ENCODE results near the gene ESRP2. TPM values are rescaled to one million over a fixed set of nuclear protein-coding genes. Genes with fewer than 3 reads are reported as not detected.

The ESRP2 gene
- total and polyA plus RNA-seq, 7 donors = under 0.01 to 50.0 (median 12.1) TPM; not detected in 1

DNA sequence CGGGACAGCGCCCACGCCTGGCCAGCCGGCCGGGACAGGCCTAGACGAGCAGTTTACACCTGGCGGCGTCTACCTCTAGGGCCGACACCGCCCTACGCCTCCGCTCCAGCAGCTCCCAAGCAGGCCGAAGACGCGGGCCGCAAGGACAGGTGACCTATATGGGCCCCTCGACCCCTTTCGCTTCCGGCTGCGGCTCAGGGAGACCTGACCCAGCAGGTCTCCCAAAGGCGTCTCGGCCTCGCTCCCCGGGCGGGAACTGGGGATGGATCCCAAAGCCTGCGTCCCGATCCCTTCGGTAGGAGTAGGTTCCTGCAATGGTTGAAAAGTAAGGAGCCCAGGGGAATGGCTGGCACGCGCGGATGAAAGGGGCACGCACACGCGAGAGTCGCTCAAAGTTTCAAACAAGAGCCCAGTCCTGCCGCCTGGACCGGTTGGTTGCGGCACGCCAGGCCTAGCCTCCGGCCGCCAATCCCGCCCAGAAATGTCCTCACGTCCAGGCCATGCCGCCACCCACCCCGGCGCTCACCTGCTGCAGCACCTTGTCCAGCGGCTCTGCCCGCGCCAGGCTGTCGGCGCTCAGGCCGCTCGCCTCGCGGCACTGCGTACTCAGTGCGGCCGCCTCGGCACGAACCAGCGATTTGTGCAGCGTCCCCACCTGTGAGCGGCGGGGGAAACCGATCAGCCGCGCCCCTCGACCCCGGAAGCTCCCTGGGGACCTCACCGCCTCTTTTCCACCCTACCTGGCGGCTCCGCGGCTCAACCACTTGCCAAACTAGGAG is 630 bp downstream of the ESRP2 start:
- intact Hi-C loops (cut with DNase I) = no loop called here
- DNase-seq = peak; percentile 72

GRCh38 chr16:68234188-68235107 is 1.5 kb downstream of the ESRP2 start:
- peaks cover 0 to 28% (median 26%) of the 10 kb centered on the region in 4 donors for H3K4me1 ChIP-seq
- H3K9me3 ChIP-seq = no peaks in the 10 kb centered on the region
- 11 to 56% methylated on average over 13 of the region's 13 CpGs for WGBS, 2 donors
- H3K4me3 ChIP-seq = no peak overlapping the region
- peak overlapping the region in 2 of 4 donors; percentile 4 to 74 for H3K27ac ChIP-seq
- TF ChIP-seq POLR2AphosphoS5 (IDR thresholded peaks at IDR 0.05) = peak in 1 of 4 donors; percentile 32
- TF ChIP-seq POLR2A (IDR thresholded peaks at IDR 0.05) = no peak
- intact Hi-C loops (cut with DNase I) = no loop called here
- H3K36me3 ChIP-seq = no peaks in the 10 kb centered on the region
- DNase-seq = peak; percentile 67
- no peaks in the 10 kb centered on the region for H3K27me3 ChIP-seq

More for the DNA sequence above, 630 bp downstream of the ESRP2 start:
- no peaks in the 10 kb centered on the region for H3K27me3 ChIP-seq
- 14 to 50% methylated on average over 73 of the region's 73 CpGs for WGBS, 2 donors
- TF ChIP-seq, protein P1, sequence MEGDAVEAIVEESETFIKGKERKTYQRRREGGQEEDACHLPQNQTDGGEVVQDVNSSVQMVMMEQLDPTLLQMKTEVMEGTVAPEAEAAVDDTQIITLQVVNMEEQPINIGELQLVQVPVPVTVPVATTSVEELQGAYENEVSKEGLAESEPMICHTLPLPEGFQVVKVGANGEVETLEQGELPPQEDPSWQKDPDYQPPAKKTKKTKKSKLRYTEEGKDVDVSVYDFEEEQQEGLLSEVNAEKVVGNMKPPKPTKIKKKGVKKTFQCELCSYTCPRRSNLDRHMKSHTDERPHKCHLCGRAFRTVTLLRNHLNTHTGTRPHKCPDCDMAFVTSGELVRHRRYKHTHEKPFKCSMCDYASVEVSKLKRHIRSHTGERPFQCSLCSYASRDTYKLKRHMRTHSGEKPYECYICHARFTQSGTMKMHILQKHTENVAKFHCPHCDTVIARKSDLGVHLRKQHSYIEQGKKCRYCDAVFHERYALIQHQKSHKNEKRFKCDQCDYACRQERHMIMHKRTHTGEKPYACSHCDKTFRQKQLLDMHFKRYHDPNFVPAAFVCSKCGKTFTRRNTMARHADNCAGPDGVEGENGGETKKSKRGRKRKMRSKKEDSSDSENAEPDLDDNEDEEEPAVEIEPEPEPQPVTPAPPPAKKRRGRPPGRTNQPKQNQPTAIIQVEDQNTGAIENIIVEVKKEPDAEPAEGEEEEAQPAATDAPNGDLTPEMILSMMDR (IDR thresholded peaks at IDR 0.05) = no peak
- TF ChIP-seq POLR2AphosphoS5 (IDR thresholded peaks at IDR 0.05) (no peak), EP300 (IDR thresholded peaks at IDR 0.05) (no peak), POLR2A (IDR thresholded peaks at IDR 0.05) (no peak)
- peak overlapping the region; percentile 3 to 74 (median 12) for H3K27ac ChIP-seq
- H3K36me3 ChIP-seq = no peaks in the 10 kb centered on the region
- no peaks in the 10 kb centered on the region for H3K9me3 ChIP-seq
- peaks cover 0 to 37% (median 34%) of the 10 kb centered on the region in 4 donors for H3K4me1 ChIP-seq
- H3K4me3 ChIP-seq = peak overlapping the region in 3 of 4 donors; percentile 49 to 73 (median 58)

DNA sequence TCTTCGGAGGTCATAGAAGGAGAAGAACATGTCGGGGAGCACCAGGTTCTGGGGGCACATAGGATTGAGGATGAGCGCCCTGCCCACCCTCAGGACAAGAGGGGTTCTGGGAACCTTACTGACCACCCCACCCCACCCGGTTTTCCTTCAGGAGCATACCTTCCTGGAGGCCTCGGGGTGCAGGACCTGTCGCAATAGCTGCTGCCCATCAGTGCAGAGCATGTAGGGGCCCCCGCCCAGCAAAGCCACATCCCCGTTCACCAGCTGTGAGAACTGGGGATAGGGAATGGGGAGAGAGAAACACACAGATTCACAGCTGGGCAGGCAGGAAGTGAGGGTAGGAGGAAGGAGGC is 2.1 kb downstream of the ESRP2 start:
- H3K27me3 ChIP-seq = no peaks in the 10 kb centered on the region
- WGBS, 2 donors = 22 to 53% methylated on average over 8 of the region's 8 CpGs
- H3K4me3 ChIP-seq = no peak overlapping the region
- no peak overlapping the region for H3K27ac ChIP-seq
- no peaks in the 10 kb centered on the region for H3K9me3 ChIP-seq
- peak; percentile 67 for DNase-seq
- intact Hi-C loops (cut with DNase I) = no loop called here
- no peak for TF ChIP-seq POLR2AphosphoS5 (IDR thresholded peaks at IDR 0.05)
- TF ChIP-seq POLR2A (IDR thresholded peaks at IDR 0.05) = no peak
- no peak for TF ChIP-seq EP300 (IDR thresholded peaks at IDR 0.05)
- TF ChIP-seq, protein P1 (IDR thresholded peaks at IDR 0.05) = no peak
- H3K36me3 ChIP-seq = no peaks in the 10 kb centered on the region
- peaks cover 0 to 33% (median 29%) of the 10 kb centered on the region in 4 donors for H3K4me1 ChIP-seq

GRCh38 chr16:68233085-68233834 is 2.7 kb downstream of the ESRP2 start:
- H3K36me3 ChIP-seq = no peaks in the 10 kb centered on the region
- no peak overlapping the region for H3K4me3 ChIP-seq
- no peaks in the 10 kb centered on the region for H3K27me3 ChIP-seq
- TF ChIP-seq POLR2AphosphoS5 (IDR thresholded peaks at IDR 0.05) = no peak
- TF ChIP-seq EP300 (IDR thresholded peaks at IDR 0.05) = no peak
- TF ChIP-seq, protein P1 (IDR thresholded peaks at IDR 0.05) = no peak
- no peak for TF ChIP-seq POLR2A (IDR thresholded peaks at IDR 0.05)
- H3K9me3 ChIP-seq = no peaks in the 10 kb centered on the region
- intact Hi-C loops (cut with DNase I) = no loop called here
- WGBS, 2 donors = 59 to 78% methylated on average over 5 of the region's 5 CpGs
- H3K27ac ChIP-seq = no peak overlapping the region
- peak; percentile 13 for DNase-seq
- H3K4me1 ChIP-seq = peaks cover 0 to 36% (median 28%) of the 10 kb centered on the region in 4 donors

Measured in sigmoid colon (tissue), 7 donors.